K562 (cell line): ENCODE data around the gene PHPT1. TPM values are rescaled to one million over a fixed set of nuclear protein-coding genes. Genes with fewer than 3 reads are reported as not detected.
A peak's percentile ranks its signal among the peaks of the same experiment; 100 is the strongest.

Source experiments
- ATAC-seq: fragments of 200-7000 bp; cut with Tn5 transposase; 3 replicates; pipeline ENCODE4 v1.9.1; 2020; ENCODE audit warnings: moderate library complexity
- BruUV-seq: library from RNA; stranded (reverse); fragments of 400-500 nt; replicated peaks from 2 replicates; lab custom pipeline; 2021; lab: Mats Ljungman, UMichigan
- CTCF ChIA-PET: fragments of 300-600 bp; formaldehyde crosslinking; extraction: SDS; loops from one replicate; lab custom pipeline; 2021; ENCODE audit warnings: low intra/inter-chr PET ratio; lab: Yijun Ruan, JAX
- POLR2A ChIA-PET: fragments of 300-600, 350-650 bp; sonication (Branson Sonifier 250); formaldehyde crosslinking; extraction: SDS; loops from one replicate; lab custom pipeline; 2021; ENCODE audit warnings: antibody characterized with exemption, inconsistent platforms; lab: Yijun Ruan, JAX
- DNase-seq, 4 experiments: peaks; one replicate each; pipeline versions ENCODE4 v3.0.0 to v3.0.0-alpha.2; 2011 to 2018; ENCODE audit warnings: low spot score in 3 of 4, mixed read lengths in 3 of 4; ENCODE audit errors: extremely low read depth in 1 of 4
- FAIRE-seq: peaks from 2 replicates; lab custom pipeline; 2011; peaks lifted over from hg19 to GRCh38; lab: Jason Lieb, UNC
- H2AFZ ChIP-seq: 2 replicates; pipeline ENCODE4 v1.6.0; 2011; ENCODE audit warnings: low read depth, low read length, control low read depth, inconsistent platforms
- H3K27ac ChIP-seq: fragments of 200-600 bp; 3 replicates; pipeline ENCODE4 v1.8.0; 2011; ENCODE audit warnings: low read depth, mild to moderate bottlenecking, control low read depth, inconsistent platforms, low read length, moderate library complexity, mixed read lengths; ENCODE audit errors: extremely low read depth
- H3K27me3 ChIP-seq, 2 experiments: fragments of 300-600 bp in 1 of 2; 2 replicates in 1 of 2; 3 replicates in 1 of 2; pipeline versions ENCODE4 v1.6.0 to v1.8.0; 2011; ENCODE audit warnings: inconsistent platforms in 2 of 2, low read length in 2 of 2, mild to moderate bottlenecking in 1 of 2, mixed read lengths in 1 of 2, moderate library complexity in 1 of 2; ENCODE audit not compliant: control insufficient read depth in 2 of 2, insufficient read depth in 2 of 2
- H3K36me3 ChIP-seq: fragments of 300-600 bp; 3 replicates; pipeline ENCODE4 v1.8.0; 2011; ENCODE audit warnings: mild to moderate bottlenecking, low read length, inconsistent platforms; ENCODE audit not compliant: control insufficient read depth, insufficient read depth
- H3K4me1 ChIP-seq, 2 experiments: fragments of 200-600 bp in 1 of 2; replicated peaks in 1 of 2; 2 replicates in 1 of 2; 3 replicates in 1 of 2; pipeline versions ENCODE4 v1.5.1 to v1.8.0; 2011; ENCODE audit warnings: inconsistent platforms in 2 of 2, low read length in 2 of 2, mild to moderate bottlenecking in 1 of 2, mixed read lengths in 1 of 2, moderate library complexity in 1 of 2; ENCODE audit not compliant: control insufficient read depth in 2 of 2, insufficient read depth in 2 of 2
- H3K4me2 ChIP-seq: 2 replicates; pipeline ENCODE4 v1.6.1; 2011; ENCODE audit warnings: low read length, control low read depth, inconsistent platforms, mixed read lengths; ENCODE audit not compliant: insufficient read depth
- H3K4me3 ChIP-seq: fragments of 200-600 bp; sonication (generic), shearing (Covaris generic); 2 replicates; pipeline ENCODE4 v1.5.1; 2016; ENCODE audit warnings: control low read depth, inconsistent platforms
- H3K79me2 ChIP-seq: fragments of 200-600 bp; 3 replicates; pipeline ENCODE4 v1.8.0; 2011; ENCODE audit warnings: low read length, inconsistent platforms; ENCODE audit not compliant: control insufficient read depth, insufficient read depth
- H3K9ac ChIP-seq, 2 experiments: 2 replicates each; pipeline versions ENCODE4 v1.6.0 to v1.6.1; 2011; ENCODE audit warnings: low read depth in 2 of 2, low read length in 2 of 2, control low read depth in 1 of 2, inconsistent platforms in 1 of 2, mild to moderate bottlenecking in 1 of 2, mixed read lengths in 1 of 2; ENCODE audit not compliant: insufficient read depth in 1 of 2
- H3K9me1 ChIP-seq: one replicate; pipeline ENCODE4 v1.6.0; 2011; ENCODE audit warnings: inconsistent platforms, mild to moderate bottlenecking, low read length, moderate library complexity; ENCODE audit not compliant: control insufficient read depth, insufficient read depth
- H3K9me3 ChIP-seq: replicated peaks from 2 replicates; pipeline ENCODE4 v1.5.1; 2011; ENCODE audit warnings: low read depth, low read length, inconsistent platforms; ENCODE audit not compliant: control insufficient read depth, insufficient read depth
- H4K20me1 ChIP-seq: replicated peaks from 2 replicates; pipeline ENCODE4 v1.6.1; 2011; ENCODE audit warnings: low read length, inconsistent platforms, mixed read lengths; ENCODE audit not compliant: control insufficient read depth, insufficient read depth
- FIP1L1 ChIP-seq: fragments of 200-400 bp; formaldehyde crosslinking; IDR thresholded peaks from 2 replicates; pipeline ENCODE4 v1.6.1; 2018; ENCODE audit warnings: mild to moderate bottlenecking, low read depth, low read length; ENCODE audit not compliant: poor library complexity, severe bottlenecking
- HMGN3 ChIP-seq: IDR thresholded peaks from 2 replicates; pipeline ENCODE4 v1.6.1; 2011; ENCODE audit warnings: borderline replicate concordance, low read depth, mild to moderate bottlenecking, mixed read lengths, low read length; ENCODE audit not compliant: insufficient read length; ENCODE audit errors: extremely low read depth
- PATZ1 ChIP-seq: fragments of 250-450 bp; sonication (Bioruptor Pico); IDR thresholded peaks from 2 replicates; pipeline ENCODE4 v1.5.0; 2020; ENCODE audit warnings: mild to moderate bottlenecking, borderline replicate concordance
- RBFOX2 ChIP-seq: fragments of 200-400 bp; formaldehyde crosslinking; IDR thresholded peaks from 2 replicates; pipeline ENCODE4 v1.6.1; 2017; ENCODE audit warnings: low read depth, mild to moderate bottlenecking, low read length, moderate library complexity
- XRCC3 ChIP-seq: fragments of 450-650 bp; IDR thresholded peaks from 2 replicates; pipeline ENCODE4 v1.6.1; 2017; ENCODE audit warnings: mild to moderate bottlenecking, moderate library complexity
- WGBS: fragments of 100-300 bp; shearing (Covaris generic); methylation state at CpG from one replicate; pipeline ENCODE4 v1.1.6; 2016; ENCODE audit warnings: low coverage, mixed read lengths; ENCODE audit not compliant: insufficient coverage; ENCODE audit errors: missing lambda C conversion rate; 5-methylcytosine and 5-hydroxymethylcytosine counted together
- in situ Hi-C: fragments of 300-500 bp; cut with MboI; formaldehyde crosslinking; loops from 4 replicates; pipeline ENCODE4 v1.15.0; 2018; ENCODE audit warnings: inconsistent platforms, mixed read lengths
- intact Hi-C: fragments of 100-400 bp; cut with micrococcal nuclease; formaldehyde crosslinking; loops from 2 replicates; pipeline ENCODE4 v1.14.2; 2022
- polyA plus RNA-seq, 8 experiments: library from polyadenylated mRNA; depleted of rRNA in 4 of 8; stranded (reverse) in 5 of 8; unstranded in 3 of 8; fragments of >200 nt; fragmentation: Nextera tagmentation in 2 of 8; fragmentation: Illumina TruSeq in 1 of 8; extraction: Ambion mirVana in 2 of 8; extraction: Trizol in 1 of 8; gene quantifications; 2 replicates each; pipeline versions ENCODE4 v1.2.1 to v1.2.3, GENCODE V29; 2011 to 2014; ENCODE audit warnings: inconsistent platforms in 1 of 8, missing spikeins in 1 of 8
- total RNA-seq, 7 experiments: library from RNA; depleted of rRNA in 6 of 7; stranded (reverse); fragments of >200 nt in 6 of 7; fragmentation: Illumina TruSeq in 2 of 7; extraction: Trizol in 2 of 7; gene quantifications; 2 replicates each; pipeline versions ENCODE4 v1.2.1 to v1.2.3, GENCODE V29; 2011 to 2021; ENCODE audit warnings: low replicate concordance in 1 of 7

Gene PHPT1
- total and polyA plus RNA-seq, 9 of the 15 experiments (the other 6 are each of a cell fraction or from before 2014, with no cell fraction given) = 20.9 to 166 (median 129) TPM

- TF ChIP-seq FIP1L1 (peak; percentile 65), PATZ1 (CRISPR knock-in tag) (0 out of 2 replicates have a peak, but pooled peaks have one; percentile 9)
- TF ChIP-seq, all 486 proteins: peak for 8
Measured at GRCh38 chr9:136849960-136850865, 1.0 kb downstream of the PHPT1 start (continued).

DNA sequence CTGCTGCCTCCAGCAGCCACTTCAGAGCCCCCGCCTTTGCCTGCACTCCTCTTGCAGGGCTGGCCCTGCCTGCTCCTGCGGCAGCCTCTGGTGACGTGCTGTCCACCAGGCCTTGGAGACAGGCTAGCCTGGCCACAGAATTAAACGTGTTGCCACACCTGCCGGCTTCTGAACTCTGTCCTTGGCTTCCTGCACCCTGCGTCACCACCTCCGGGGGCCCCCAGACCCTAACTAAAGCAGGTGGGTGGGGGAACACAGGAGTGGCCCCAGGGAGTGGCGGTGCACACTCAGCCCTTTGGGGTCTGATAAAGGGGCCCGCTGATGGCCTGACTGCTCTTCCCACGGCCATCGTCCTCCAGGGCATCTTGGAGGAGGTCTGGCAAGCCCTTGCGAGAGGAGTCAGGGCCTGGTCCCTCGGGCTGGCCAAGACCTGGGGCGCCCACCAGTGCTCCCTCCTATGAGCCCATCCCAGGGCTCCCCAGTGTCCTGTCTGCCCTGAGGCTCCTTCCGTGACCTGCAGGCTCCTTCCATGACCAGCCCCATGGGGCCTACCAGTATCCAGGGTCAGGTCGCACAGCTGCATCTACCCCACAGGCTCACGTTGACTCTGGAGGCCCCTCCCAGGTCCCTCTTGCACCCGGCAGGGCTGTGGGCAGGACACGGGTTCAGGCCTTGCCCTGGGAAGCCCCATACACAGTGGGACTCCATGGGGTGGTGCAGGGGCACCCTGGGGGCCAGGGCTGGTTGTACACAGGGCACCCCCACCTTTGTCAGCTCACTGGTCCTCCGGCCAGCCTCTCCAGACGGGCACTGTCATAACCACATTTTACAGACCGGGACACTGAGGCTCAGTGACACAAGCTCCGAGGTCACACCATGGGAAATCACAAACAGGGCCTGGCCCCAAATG lies 1.9 kb downstream of the PHPT1 start:
- Histone ChIP-seq H3K9me3 (no peaks in the 10 kb centered on the region), H2AFZ (no peak overlapping the region), H3K27me3 (no peaks in the 10 kb centered on the region), H3K4me2 (no peak overlapping the region), H3K27ac (no peak overlapping the region), H3K9ac (peak overlapping the region in 1 of 2 experiments; percentile 97; a peak in 2 of 4 replicates), H3K36me3 (peaks cover 29% of the 10 kb centered on the region; the same call in 1 of the 3 replicates), H3K9me1 (no peaks in the 10 kb centered on the region), H4K20me1 (0 out of 2 replicates have a peak, but pooled peaks cover 7% of the 10 kb centered on the region), H3K79me2 (peaks cover 27% of the 10 kb centered on the region), H3K4me3 (no peak overlapping the region), H3K4me1 (peaks cover 9 to 88% of the 10 kb centered on the region in 2 experiments; a peak in 4 of 5 replicates)
- ChIA-PET POLR2A (interaction anchor here (0.6 to 1.5 kb wide), 4 partner anchors 11 to 160 kb away, joined by 3 to 8 read pairs (median 4); partner anchors contain the start of gene EDF1), CTCF (no interaction called here)
- ATAC-seq = no peak
- no TSS peak for BruUV-seq
- DNase-seq = no peak
- in situ Hi-C loops (no loop called here), intact Hi-C loops (no loop called here)
- 90% methylated on average over 20 of the region's 23 CpGs for WGBS
- FAIRE-seq = no peak
- TF ChIP-seq RBFOX2 = peak; percentile 18; the same call in 1 of the 2 replicates
- TF ChIP-seq HMGN3 = peak; percentile 12
- TF ChIP-seq XRCC3 = no peak
